Omental fat pad (tissue), 4 donors: ENCODE data around the gene ENTPD7. TPM values are rescaled to one million over a fixed set of nuclear protein-coding genes. Genes with fewer than 3 reads are reported as not detected.

Source experiments
- ATAC-seq: fragments of 150-250 bp; one replicate; pipeline ENCODE4 v1.9.1; 2016; ENCODE audit warnings: mild to moderate bottlenecking, moderate library complexity; ENCODE audit not compliant: low FRiP score
- DNase-seq: peaks from one replicate; pipeline ENCODE4 v3.0.0-alpha.2; 2019; ENCODE audit warnings: low spot score
- total RNA-seq, 4 donors: library from RNA; depleted of rRNA; stranded (reverse); fragments of >200 nt; gene quantifications; one replicate each; pipeline ENCODE4 v1.1.0, GENCODE V29; 2016
- TF ChIP-seq, protein P1 (sequence below), 3 donors: fragments of 450-650 bp; IDR thresholded peaks; one replicate each; pipeline ENCODE4 v1.5.1; 2016 to 2017; ENCODE audit warnings: antibody characterized with exemption in 3 of 3, mild to moderate bottlenecking in 3 of 3, moderate library complexity in 2 of 3

The ENTPD7 gene
- total RNA-seq, 4 donors from 2014 or later, result 5.2 to 18.6 (median 9.2) TPM

DNA sequence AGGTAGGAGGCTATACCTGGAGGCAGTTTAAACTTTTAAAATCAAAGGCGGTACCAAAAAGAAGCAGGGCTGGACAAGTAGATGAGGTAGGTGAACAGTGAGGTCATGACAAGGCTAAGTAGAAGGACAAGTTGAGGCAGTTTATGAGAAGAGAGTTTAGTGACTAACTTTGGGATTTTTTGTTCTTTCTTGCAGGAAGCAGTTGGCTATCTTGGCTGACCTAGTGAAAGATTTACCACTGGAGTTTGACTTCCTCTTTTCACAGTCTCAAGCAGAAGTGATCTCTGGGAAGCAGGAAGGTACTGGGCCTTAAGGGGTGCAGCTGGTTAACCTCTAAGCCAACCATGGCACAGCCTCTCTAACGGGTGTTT, 26.3 kb downstream of the ENTPD7 start:
- no peak for ATAC-seq
- TF ChIP-seq, protein P1, sequence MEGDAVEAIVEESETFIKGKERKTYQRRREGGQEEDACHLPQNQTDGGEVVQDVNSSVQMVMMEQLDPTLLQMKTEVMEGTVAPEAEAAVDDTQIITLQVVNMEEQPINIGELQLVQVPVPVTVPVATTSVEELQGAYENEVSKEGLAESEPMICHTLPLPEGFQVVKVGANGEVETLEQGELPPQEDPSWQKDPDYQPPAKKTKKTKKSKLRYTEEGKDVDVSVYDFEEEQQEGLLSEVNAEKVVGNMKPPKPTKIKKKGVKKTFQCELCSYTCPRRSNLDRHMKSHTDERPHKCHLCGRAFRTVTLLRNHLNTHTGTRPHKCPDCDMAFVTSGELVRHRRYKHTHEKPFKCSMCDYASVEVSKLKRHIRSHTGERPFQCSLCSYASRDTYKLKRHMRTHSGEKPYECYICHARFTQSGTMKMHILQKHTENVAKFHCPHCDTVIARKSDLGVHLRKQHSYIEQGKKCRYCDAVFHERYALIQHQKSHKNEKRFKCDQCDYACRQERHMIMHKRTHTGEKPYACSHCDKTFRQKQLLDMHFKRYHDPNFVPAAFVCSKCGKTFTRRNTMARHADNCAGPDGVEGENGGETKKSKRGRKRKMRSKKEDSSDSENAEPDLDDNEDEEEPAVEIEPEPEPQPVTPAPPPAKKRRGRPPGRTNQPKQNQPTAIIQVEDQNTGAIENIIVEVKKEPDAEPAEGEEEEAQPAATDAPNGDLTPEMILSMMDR (IDR thresholded peaks at IDR 0.05), result no peak

DNA sequence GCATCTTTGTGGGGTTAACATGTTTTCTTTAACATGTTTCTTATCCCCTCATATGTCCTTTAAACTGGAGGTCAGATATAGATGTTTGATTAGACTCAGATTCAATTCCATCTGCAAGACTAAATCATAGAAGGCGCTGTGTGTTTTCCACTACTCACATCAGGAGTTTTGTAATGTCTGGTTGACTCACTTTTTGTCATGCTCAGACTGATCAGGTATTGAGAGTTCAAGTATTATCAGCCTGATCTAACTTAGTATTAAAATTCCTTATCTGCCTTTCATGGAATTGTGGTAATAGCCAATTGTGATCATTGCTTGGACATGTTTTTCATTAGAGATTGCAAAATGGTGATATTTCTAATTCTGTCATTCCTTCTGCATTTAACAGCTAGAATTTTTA, 30.2 kb downstream of the ENTPD7 start:
- ATAC-seq (no peak), DNase-seq (no peak)
- TF ChIP-seq, protein P1 (IDR thresholded peaks at IDR 0.05), result no peak

More for the DNA sequence above, 26.3 kb downstream of the ENTPD7 start:
- no peak for DNase-seq

DNA sequence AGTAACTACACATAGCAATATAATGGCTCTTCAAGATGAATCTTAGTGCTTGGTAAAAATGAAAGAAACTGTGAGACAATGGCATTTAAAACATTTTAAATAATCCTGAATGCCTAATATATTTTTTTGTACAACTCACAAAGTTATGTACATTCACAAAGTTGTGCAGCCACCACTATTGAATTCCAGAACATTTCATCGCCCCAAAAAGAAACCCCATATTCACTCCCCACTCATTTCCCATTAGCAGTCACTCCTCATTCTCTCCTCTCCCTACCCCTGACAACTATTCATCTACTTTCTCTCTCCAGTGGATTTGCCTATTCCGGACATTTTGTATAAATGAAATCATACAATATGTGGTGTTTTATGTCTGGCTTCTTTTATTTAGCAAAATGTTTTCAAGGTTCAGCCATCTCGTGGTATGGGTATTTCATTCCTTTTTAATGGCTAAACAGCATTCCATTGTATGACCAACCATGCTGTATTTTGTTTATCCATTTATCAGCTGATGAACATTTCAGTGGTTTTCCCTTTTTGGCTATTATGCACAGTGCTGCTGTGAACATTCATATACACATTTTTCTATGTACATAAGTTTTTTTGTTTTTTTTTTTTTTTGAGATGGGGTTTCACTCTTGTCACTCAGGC, 34.7 kb downstream of the ENTPD7 start:
- TF ChIP-seq, protein P1 (IDR thresholded peaks at IDR 0.05), result no peak
- no peak for DNase-seq
- no peak for ATAC-seq

DNA sequence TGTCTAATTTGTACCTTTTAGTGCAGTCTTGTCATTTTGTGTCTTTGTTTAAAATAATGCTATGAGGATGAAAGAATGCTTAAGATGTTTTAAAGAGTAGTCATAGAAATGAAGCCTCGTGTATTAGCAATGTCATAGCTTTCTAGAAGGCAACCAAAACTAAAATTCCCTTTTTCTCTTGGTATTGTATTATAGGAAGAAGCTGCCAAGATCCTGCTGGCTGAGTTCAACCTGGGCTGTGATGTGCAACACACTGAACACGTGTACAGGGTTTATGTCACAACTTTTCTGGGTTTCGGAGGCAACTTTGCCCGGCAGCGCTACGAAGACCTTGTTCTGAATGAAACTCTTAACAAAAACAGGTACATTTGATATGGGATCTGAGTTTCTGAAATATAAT, 36.5 kb downstream of the ENTPD7 start:
- DNase-seq (no peak), ATAC-seq (no peak)
- TF ChIP-seq, protein P1 (IDR thresholded peaks at IDR 0.05), result no peak

DNA sequence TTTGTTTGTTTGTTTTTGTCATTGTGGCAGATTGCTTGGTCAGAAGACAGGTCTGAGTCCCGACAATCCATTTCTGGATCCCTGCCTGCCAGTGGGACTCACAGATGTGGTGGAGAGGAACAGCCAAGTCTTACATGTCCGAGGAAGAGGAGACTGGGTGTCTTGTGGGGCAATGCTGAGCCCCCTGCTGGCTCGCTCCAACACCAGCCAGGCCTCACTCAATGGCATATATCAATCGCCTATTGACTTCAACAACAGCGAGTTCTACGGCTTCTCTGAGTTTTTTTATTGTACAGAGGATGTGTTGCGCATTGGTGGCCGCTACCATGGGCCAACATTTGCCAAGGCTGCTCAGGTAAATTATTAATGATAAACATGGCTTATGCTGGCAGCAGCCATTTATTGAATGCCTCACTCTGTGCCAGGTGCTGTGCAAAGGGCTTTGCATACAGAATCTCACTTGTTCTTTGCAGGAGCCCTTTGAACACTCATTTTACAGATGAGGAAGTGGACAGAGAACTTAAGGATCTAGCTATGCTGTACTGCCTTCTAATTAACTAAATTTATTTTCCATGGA, 39.3 kb downstream of the ENTPD7 start:
- TF ChIP-seq, protein P1 (IDR thresholded peaks at IDR 0.05), result no peak
- no peak for DNase-seq
- no peak for ATAC-seq

DNA sequence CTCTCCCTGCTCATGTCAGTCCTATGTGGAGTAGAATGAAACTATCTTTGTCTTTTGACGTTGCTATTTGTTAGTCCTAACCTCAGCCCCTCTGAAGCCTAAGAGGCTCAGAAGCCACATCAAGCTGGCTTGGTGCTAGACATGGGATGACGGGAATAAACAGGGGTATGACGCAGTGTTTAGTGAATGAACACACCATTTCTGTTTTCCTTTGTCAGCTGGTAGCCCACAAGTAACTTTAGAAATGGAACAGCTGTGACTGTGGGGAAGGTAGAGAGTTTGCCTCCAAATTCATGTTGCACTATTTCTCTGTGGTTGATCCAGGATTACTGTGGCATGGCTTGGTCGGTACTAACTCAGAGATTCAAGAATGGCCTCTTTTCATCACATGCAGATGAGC, 41.3 kb downstream of the ENTPD7 start:
- no peak for ATAC-seq
- TF ChIP-seq, protein P1 (IDR thresholded peaks at IDR 0.05), result no peak

DNA sequence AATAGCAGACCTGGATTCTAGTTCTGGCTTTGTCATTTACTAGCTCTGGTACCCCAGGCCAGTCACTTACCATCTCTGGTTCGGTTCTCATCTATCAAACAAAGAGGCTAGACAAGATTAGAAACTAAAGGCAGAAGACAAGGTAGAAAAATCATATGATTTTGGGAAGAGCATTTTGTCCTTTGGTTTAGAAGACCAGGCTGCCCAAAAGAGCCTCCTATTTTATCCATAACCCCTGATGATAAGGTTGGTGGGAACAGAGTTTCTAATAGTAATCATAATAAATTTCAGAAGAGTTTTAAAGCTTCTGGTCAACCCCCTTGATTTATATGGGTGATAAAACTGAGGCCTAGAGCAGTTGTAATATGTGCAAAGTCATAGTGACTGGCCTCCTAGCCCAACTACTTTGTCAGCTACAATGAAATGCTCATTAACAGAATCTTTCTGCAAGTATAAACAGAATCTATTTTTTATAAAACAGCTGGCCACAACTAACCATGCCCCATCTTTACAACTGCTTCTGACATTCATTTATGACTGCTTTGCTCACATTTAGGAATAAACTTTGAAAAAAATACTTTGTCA, 49.2 kb downstream of the ENTPD7 start:
- ATAC-seq, result no peak
- TF ChIP-seq, protein P1 (IDR thresholded peaks at IDR 0.05), result no peak
- no peak for DNase-seq

More for the DNA sequence above, 41.3 kb downstream of the ENTPD7 start:
- DNase-seq, result no peak
